ENCODE results near the gene SCN1B.
"Not testable (repeated sequence)": the region's sequence is repeated elsewhere in the genome, so short reads cannot be mapped to it uniquely, and the experiment has no call there.

SCN1B gene

DNA sequence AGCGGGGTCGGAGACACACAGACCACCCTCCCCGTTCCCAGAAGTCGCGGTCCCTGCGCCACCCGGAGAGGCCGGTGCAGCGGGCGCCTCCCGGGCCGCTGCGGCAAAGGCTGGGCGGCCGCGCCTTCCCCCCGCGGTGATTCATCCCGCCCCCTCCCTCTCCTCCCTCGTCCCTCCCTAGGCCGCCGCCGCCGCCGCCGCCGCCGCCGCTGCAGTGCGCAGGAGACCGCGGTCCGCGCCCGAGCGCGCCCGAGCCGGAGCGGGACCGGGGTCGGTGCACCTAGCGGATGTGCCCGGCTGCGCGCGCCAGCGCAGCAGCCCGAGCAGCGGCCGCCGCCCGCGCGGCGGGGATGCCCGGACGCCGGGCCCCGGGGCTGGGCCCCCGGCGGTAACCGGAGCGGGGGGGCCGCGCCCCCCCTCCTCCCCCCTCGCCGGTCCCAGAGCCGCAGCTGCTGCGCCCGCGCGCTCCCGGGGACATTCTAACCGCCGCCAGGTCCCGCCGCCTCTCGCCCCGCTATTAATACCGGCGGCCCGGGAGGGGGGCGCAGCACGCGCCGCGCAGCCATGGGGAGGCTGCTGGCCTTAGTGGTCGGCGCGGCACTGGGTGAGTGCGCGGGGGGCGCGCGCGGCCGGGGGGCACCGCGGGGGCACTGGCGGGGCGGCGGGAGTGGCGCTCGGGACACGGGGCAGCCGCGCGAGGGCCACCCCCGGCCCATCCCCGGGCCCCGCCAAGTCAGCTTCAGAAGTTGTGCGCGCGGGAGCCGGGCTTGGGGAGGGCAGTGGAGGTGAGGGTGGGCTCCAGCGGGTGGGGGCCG lies at the start of gene SCN1B:
TSS of gene SCN1B (plus strand) at position 214 of the 815 bp plus-strand sequence. CDS start at position 565, 351 bp downstream.
- Histone ChIP-seq H3K4me1 (peaks cover 51% of the 10 kb centered on the region), H3K36me3 (peaks cover 31% of the 10 kb centered on the region), H3K27me3 (peaks cover 44% of the 10 kb centered on the region), H3K9ac (peak within 1 kb of the TSS; percentile 71), H3K9me3 (no peaks in the 10 kb centered on the region), H4K20me1 (peaks cover 44% of the 10 kb centered on the region), H3K4me2 (peak within 1 kb of the TSS; percentile 98), H3K27ac (peak within 1 kb of the TSS; percentile 59), H3K4me3 (peak within 1 kb of the TSS; percentile 79)
- TF ChIP-seq Cebpa-rat (IDR thresholded peaks at IDR 0.05), result no peak

DNA sequence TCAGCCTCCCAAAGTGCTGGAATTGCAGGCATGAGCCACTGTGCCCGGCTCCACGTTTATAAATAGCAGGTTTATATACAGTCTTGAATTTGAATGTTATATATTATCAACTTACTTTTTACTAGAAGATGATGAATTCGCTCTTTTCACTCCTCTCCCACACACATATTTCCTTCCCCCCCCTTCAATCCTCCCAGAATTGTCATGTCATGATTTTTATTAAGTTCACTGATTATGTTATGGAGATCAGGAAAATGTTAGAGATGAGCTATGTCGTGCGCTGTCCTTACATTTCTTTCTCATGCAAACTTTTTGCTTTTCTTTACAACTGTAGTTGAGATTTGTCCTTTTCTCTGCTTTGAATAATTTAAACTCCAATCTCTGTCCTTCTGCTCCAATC lies 48.0 kb upstream of the SCN1B start:
- no peak overlapping the region for H3K9ac ChIP-seq
- H3K4me2 ChIP-seq, result no peak overlapping the region
- peaks cover 10% of the 10 kb centered on the region for H3K4me1 ChIP-seq
- H3K4me3 ChIP-seq, result no peak overlapping the region
- H3K27me3 ChIP-seq, result no peaks in the 10 kb centered on the region
- peaks cover 1% of the 10 kb centered on the region; the same call in 1 of the 2 replicates for H3K9me3 ChIP-seq
- no peaks in the 10 kb centered on the region for H4K20me1 ChIP-seq
- H3K27ac ChIP-seq, result no peak overlapping the region
- TF ChIP-seq Cebpa-rat (IDR thresholded peaks at IDR 0.05), result no peak
- no peaks in the 10 kb centered on the region for H3K36me3 ChIP-seq

DNA sequence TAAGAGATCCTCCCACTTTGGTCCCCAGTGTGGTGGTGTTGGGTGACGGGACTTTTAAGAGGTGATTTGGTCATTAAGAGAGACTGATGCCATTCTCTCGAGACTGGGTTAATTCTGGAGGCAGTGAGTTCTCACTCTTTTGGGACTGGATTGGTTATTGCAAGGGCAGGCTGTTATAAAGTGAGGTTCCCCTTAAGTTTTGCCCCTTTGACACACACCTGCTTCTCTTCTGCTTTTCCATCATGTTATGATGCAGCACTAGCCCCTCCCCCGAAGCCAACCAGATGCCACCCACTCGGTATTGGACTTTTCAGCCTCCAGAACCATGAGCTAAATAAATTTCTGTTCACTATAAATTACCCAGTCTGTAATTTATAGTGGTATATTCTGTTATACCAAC lies 46.5 kb upstream of the SCN1B start:
- H3K4me1 ChIP-seq, result peaks cover 10% of the 10 kb centered on the region
- H3K9me3 ChIP-seq, result no peaks in the 10 kb centered on the region
- H3K4me3 ChIP-seq, result no peak overlapping the region
- no peaks in the 10 kb centered on the region for H3K27me3 ChIP-seq
- H3K4me2 ChIP-seq, result no peak overlapping the region
- no peaks in the 10 kb centered on the region for H3K36me3 ChIP-seq
- H3K9ac ChIP-seq, result no peak overlapping the region
- TF ChIP-seq Cebpa-rat (IDR thresholded peaks at IDR 0.05), result no peak
- no peaks in the 10 kb centered on the region for H4K20me1 ChIP-seq
- H3K27ac ChIP-seq, result no peak overlapping the region

DNA sequence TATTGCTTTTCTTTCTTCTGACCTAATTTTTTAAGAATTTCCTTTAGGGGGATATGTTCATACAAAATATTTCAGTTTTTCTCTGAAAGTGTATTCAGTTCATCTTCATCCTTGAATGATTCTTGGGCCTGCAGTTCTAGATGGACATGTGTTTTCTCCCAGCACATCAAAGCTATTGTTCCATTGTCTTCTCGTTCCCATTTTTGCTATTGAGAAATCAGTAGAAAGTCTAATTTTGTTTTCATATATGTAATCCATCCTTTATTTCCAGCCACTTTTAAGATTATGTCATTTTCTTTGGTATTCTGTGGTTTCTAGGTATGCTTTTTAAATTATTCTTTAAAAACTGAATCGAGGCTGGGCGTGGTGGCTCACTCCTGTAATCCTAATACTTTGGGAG lies 46.0 kb upstream of the SCN1B start:
- TF ChIP-seq Cebpa-rat (IDR thresholded peaks at IDR 0.05), result no peak
- no peaks in the 10 kb centered on the region for H3K27me3 ChIP-seq
- no peak overlapping the region for H3K27ac ChIP-seq
- no peaks in the 10 kb centered on the region for H4K20me1 ChIP-seq
- H3K36me3 ChIP-seq, result no peaks in the 10 kb centered on the region
- H3K9ac ChIP-seq, result no peak overlapping the region
- no peak overlapping the region for H3K4me3 ChIP-seq
- no peaks in the 10 kb centered on the region for H3K9me3 ChIP-seq
- H3K4me1 ChIP-seq, result peaks cover 13% of the 10 kb centered on the region
- H3K4me2 ChIP-seq, result no peak overlapping the region

- Histone ChIP-seq H3K4me3 (no peak overlapping the region), H3K27me3 (no peaks in the 10 kb centered on the region), H3K4me2 (peak overlapping the region; percentile 29), H4K20me1 (no peaks in the 10 kb centered on the region), H3K27ac (no peak overlapping the region), H3K36me3 (no peaks in the 10 kb centered on the region), H3K9me3 (no peaks in the 10 kb centered on the region), H3K4me1 (peaks cover 19% of the 10 kb centered on the region), H3K9ac (no peak overlapping the region)
- TF ChIP-seq Cebpa-rat (IDR thresholded peaks at IDR 0.05), result no peak
Measured at GRCh38 chr19:34985249-34986022, 44.8 kb upstream of the SCN1B start.

DNA sequence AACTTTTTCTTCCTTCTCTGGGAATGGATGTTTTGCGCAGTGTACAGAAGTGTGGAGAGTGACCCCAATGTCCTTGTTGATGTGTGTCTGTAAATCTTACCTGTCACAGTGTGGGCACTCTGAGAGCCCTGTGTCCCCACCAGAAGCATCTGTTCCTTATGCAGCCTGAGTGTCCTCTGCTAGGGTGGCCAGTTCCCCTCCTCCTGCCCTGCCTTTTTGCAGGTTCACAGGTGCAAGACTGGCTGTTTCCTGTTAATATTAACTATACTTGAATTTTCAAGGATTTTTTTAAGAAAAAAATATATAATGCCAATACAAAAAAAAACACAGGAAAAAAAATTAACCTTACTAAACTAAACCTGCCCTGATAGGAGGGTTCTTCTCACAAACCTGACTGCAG lies 42.2 kb upstream of the SCN1B start:
- no peak for TF ChIP-seq Cebpa-rat (IDR thresholded peaks at IDR 0.05)
- Histone ChIP-seq H3K9ac (no peak overlapping the region), H3K4me1 (peaks cover 19% of the 10 kb centered on the region), H3K4me3 (no peak overlapping the region), H4K20me1 (no peaks in the 10 kb centered on the region), H3K4me2 (no peak overlapping the region), H3K36me3 (no peaks in the 10 kb centered on the region), H3K27ac (no peak overlapping the region), H3K27me3 (no peaks in the 10 kb centered on the region), H3K9me3 (0 out of 2 replicates have a peak, but pooled peaks cover 6% of the 10 kb centered on the region)

- Histone ChIP-seq H3K4me1 (peaks cover 19% of the 10 kb centered on the region), H4K20me1 (no peaks in the 10 kb centered on the region), H3K4me3 (no peak overlapping the region), H3K27me3 (no peaks in the 10 kb centered on the region), H3K36me3 (no peaks in the 10 kb centered on the region), H3K27ac (no peak overlapping the region), H3K9ac (no peak overlapping the region), H3K4me2 (peak overlapping the region; percentile 13; the same call in 1 of the 2 replicates), H3K9me3 (peaks cover 14% of the 10 kb centered on the region)
- no peak for TF ChIP-seq Cebpa-rat (IDR thresholded peaks at IDR 0.05)
Measured at GRCh38 chr19:34989298-34989697, 41.0 kb upstream of the SCN1B start.

DNA sequence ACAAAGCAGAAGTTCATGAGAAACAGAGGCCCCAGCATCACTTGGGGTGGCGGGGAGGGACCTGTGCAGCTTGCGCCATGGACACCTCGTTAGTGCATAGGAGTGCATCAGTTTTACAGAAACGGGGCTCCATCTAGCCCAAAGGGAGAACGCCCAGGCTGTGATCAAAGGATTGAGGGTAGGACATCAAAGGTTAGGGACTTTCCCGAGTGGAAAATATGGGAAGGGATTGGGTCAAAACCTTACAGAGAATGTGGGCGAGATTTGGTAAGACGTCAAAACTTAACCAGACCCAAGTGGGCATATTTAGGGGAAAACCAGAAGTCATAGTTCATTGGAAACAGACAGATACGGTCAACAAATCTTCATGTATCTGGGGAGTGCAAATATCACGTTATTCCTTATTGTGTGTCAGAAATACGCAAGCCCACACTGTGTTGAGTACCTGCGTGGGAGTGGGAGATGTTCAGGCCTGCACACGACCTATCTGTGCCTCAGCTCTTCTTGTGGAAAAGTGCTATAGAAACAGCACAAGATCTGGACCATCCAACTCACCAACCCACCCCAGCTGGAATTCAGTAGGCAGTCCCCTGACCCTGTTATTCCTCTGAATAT lies 39.6 kb upstream of the SCN1B start:
- peaks cover 28% of the 10 kb centered on the region for H3K9me3 ChIP-seq
- H3K4me1 ChIP-seq, result peaks cover 13% of the 10 kb centered on the region
- no peak overlapping the region for H3K4me2 ChIP-seq
- H3K9ac ChIP-seq, result no peak overlapping the region
- H3K27me3 ChIP-seq, result no peaks in the 10 kb centered on the region
- H3K27ac ChIP-seq, result no peak overlapping the region
- H4K20me1 ChIP-seq, result no peaks in the 10 kb centered on the region
- no peak for TF ChIP-seq Cebpa-rat (IDR thresholded peaks at IDR 0.05)
- H3K36me3 ChIP-seq, result peaks cover 5% of the 10 kb centered on the region; the same call in 1 of the 2 replicates
- H3K4me3 ChIP-seq, result no peak overlapping the region

GRCh38 chr19:34991542-34992333 lies 38.5 kb upstream of the SCN1B start:
- no peak for TF ChIP-seq Cebpa-rat (IDR thresholded peaks at IDR 0.05)
- H3K27me3 ChIP-seq, result no peaks in the 10 kb centered on the region
- peaks cover 5% of the 10 kb centered on the region; the same call in 1 of the 2 replicates for H3K36me3 ChIP-seq
- H4K20me1 ChIP-seq, result no peaks in the 10 kb centered on the region
- H3K4me3 ChIP-seq, result no peak overlapping the region
- no peak overlapping the region for H3K27ac ChIP-seq
- H3K4me2 ChIP-seq, result no peak overlapping the region
- H3K9ac ChIP-seq, result no peak overlapping the region
- H3K9me3 ChIP-seq, result peaks cover 32% of the 10 kb centered on the region
- peaks cover 19% of the 10 kb centered on the region for H3K4me1 ChIP-seq

DNA sequence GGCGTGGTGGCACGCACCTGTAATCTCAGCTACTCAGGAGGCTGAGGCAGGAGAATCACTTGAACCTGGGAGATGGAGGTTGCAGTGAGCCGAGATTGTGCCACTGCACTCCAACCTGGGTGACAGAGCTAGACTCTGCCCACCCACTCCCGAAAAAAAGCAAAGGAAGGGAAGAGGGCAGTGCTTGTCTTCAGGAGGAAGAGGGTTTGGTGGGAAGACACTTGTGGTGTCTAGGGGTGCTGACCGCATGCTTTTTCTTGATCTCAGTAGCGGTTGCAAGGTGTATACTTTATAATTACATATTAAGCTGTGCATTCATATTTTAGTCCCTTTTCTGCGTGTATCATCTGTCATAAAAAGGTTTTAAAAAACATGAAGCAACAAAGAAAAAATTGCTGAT lies 37.7 kb upstream of the SCN1B start:
- Histone ChIP-seq H3K4me1 (peaks cover 28% of the 10 kb centered on the region), H3K9me3 (peaks cover 32% of the 10 kb centered on the region)
- not testable (repeated sequence) for H3K4me2 ChIP-seq, H4K20me1 ChIP-seq, H3K9ac ChIP-seq, H3K4me3 ChIP-seq, H3K27ac ChIP-seq, H3K36me3 ChIP-seq, H3K27me3 ChIP-seq
